Omental fat pad (tissue), 4 donors: ENCODE data around the gene TNFRSF19. TPM values are rescaled to one million over a fixed set of nuclear protein-coding genes. Genes with fewer than 3 reads are reported as not detected.

Source experiments
- ATAC-seq: fragments of 150-250 bp; one replicate; pipeline ENCODE4 v1.9.1; 2016; ENCODE audit warnings: mild to moderate bottlenecking, moderate library complexity; ENCODE audit not compliant: low FRiP score
- DNase-seq: peaks from one replicate; pipeline ENCODE4 v3.0.0-alpha.2; 2019; ENCODE audit warnings: low spot score
- CTCF ChIP-seq, 3 donors: fragments of 450-650 bp; IDR thresholded peaks; one replicate each; pipeline ENCODE4 v1.5.1; 2016 to 2017; ENCODE audit warnings: antibody characterized with exemption in 3 of 3, mild to moderate bottlenecking in 3 of 3, moderate library complexity in 2 of 3
- total RNA-seq, 4 donors: library from RNA; depleted of rRNA; stranded (reverse); fragments of >200 nt; gene quantifications; one replicate each; pipeline ENCODE4 v1.1.0, GENCODE V29; 2016

TNFRSF19 gene
- total RNA-seq, 4 donors from 2014 or later = 1.3 to 6.5 (median 2.8) TPM

GRCh38 chr13:23610966-23611491, 40.8 kb downstream of the TNFRSF19 start:
- no peak for DNase-seq
- ATAC-seq = no peak
- TF ChIP-seq CTCF (IDR thresholded peaks at IDR 0.05) = no peak

GRCh38 chr13:23612182-23612581, 42.0 kb downstream of the TNFRSF19 start:
- no peak for TF ChIP-seq CTCF (IDR thresholded peaks at IDR 0.05)
- ATAC-seq = no peak
- DNase-seq = no peak

GRCh38 chr13:23612731-23613130, 42.5 kb downstream of the TNFRSF19 start:
- no peak for TF ChIP-seq CTCF (IDR thresholded peaks at IDR 0.05)

GRCh38 chr13:23613596-23613995, 43.4 kb downstream of the TNFRSF19 start:
- ATAC-seq (no peak), DNase-seq (no peak)
- TF ChIP-seq CTCF (IDR thresholded peaks at IDR 0.05) = no peak

More at GRCh38 chr13:23612731-23613130, 42.5 kb downstream of the TNFRSF19 start:
- no peak for ATAC-seq
- DNase-seq = no peak

GRCh38 chr13:23615395-23616081, 45.3 kb downstream of the TNFRSF19 start:
- no peak for TF ChIP-seq CTCF (IDR thresholded peaks at IDR 0.05)
- no peak for ATAC-seq
- DNase-seq = no peak

GRCh38 chr13:23616228-23616627, 46.0 kb downstream of the TNFRSF19 start:
- no peak for TF ChIP-seq CTCF (IDR thresholded peaks at IDR 0.05)
- no peak for ATAC-seq
- no peak for DNase-seq

- TF ChIP-seq CTCF (IDR thresholded peaks at IDR 0.05) = no peak
- no peak for ATAC-seq
- no peak for DNase-seq
Observed at GRCh38 chr13:23617551-23618024, 47.4 kb downstream of the TNFRSF19 start.
